Large intestine (tissue), 3 donors: ENCODE measurements around the gene LRFN3. TPM values are rescaled to one million over a fixed set of nuclear protein-coding genes. Genes with fewer than 3 reads are reported as not detected.
"Not testable (repeated sequence)": the region's sequence is repeated elsewhere in the genome, so short reads cannot be mapped to it uniquely, and the experiment has no call there.

Experiments
- DNase-seq, 2 donors: peaks; one replicate each; pipeline versions ENCODE4 v3.0.0 to v3.0.0-alpha.2; 2013
- H3K27ac ChIP-seq: one replicate; pipeline ENCODE4 v1.5.1; 2013; ENCODE audit warnings: low read length
- H3K27me3 ChIP-seq: 2 replicates; pipeline ENCODE4 v1.6.1; 2013; ENCODE audit warnings: low read length; ENCODE audit not compliant: control insufficient read depth, insufficient read depth
- H3K36me3 ChIP-seq: 2 replicates; pipeline ENCODE4 v1.6.1; 2013; ENCODE audit warnings: low read length; ENCODE audit not compliant: control insufficient read depth, insufficient read depth
- H3K4me1 ChIP-seq: one replicate; pipeline ENCODE4 v1.6.1; 2013; ENCODE audit warnings: low read length; ENCODE audit not compliant: control insufficient read depth, insufficient read depth
- H3K4me3 ChIP-seq: one replicate; pipeline ENCODE4 v1.5.1; 2013; ENCODE audit warnings: low read length
- H3K9me3 ChIP-seq: one replicate; pipeline ENCODE4 v1.6.1; 2013; ENCODE audit warnings: mild to moderate bottlenecking, low read depth, low read length, moderate library complexity; ENCODE audit not compliant: control insufficient read depth
- WGBS: methylation state at CpG from one replicate; pipeline ENCODE4 v1.1.5; 2013; ENCODE audit warnings: low lambda C conversion rate; ENCODE audit not compliant: insufficient coverage; 5-methylcytosine and 5-hydroxymethylcytosine counted together
- polyA plus RNA-seq: library from polyadenylated mRNA; unstranded; fragments of 120-200 nt; gene quantifications from one replicate; pipeline ENCODE4 v1.2.1, GENCODE V29; 2013

The LRFN3 gene
- polyA plus RNA-seq, 1 donor: 10.7 TPM

DNA sequence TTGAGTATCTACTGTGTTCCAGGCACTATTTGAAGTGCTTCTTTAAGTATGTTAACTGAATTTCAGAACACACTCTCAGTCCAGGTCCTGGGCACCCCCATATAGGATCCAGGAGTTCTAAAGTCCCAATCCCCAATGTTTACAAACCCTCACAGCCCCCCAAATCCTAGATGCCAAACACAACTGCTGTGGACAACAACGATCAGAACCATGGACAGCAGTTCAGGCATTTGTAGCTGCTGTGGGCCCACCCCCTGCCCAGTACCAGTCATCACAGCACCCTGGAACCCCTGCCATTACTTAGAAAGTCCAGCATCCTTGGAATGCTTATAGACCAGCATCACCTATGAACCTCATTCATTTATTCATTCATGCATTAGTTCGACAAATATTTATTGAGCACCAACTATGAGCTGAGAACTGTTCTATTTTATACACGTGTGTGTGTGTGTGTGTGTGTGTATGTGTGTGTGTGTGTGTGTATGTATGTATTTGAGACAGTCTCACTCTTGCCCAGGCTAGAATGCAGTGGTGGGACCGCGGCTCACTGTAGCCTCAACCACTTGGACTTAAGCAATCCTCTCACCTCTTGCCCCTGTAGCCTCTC, 39.5 kb downstream of the LRFN3 start:
- Histone ChIP-seq H3K4me3 (no peak overlapping the region), H3K9me3 (no peaks in the 10 kb centered on the region), H3K27me3 (peaks cover 8% of the 10 kb centered on the region), H3K4me1 (no peaks in the 10 kb centered on the region), H3K27ac (no peak overlapping the region), H3K36me3 (no peaks in the 10 kb centered on the region)
- no peak for DNase-seq
- 20% methylated on average over 1 of the region's 5 CpGs for WGBS

DNA sequence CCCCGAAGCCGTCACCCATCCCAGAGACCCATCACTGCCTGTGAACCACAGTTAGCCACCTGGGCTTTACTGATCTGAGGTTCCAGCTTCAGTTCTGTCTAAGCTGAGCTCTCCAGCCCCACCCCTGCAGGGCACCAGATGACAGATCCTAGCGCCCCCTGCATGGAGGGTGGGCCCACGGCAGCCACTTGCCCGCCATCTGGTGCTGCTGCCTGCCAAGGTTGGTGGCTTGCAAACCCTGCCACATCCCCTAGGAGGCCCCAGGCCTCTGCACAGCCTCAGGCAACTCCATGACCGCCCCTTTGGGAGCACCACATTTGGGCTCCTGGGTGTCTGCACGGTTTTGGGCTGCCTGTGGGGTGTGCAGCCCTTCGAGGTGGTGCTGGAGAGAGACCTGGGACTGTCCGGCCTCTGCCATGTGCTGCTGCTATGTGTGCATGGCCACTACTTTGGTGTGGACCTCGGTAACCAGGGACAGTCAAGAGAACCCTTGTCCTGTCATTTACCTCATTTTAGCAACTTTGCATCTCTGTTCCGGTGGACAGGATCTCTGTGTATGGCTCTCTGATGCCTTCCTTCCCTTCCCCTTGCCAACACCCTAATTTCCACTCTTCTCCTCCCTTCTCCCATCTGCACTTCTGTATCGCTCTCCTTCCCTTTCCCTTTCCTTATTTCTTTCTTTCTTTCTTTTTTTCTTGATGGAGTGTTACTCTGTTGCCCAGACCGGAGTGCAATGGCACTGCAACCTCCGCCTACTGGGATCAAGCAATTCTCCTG, 41.5 kb downstream of the LRFN3 start:
- H3K27me3 ChIP-seq: peaks cover 8% of the 10 kb centered on the region
- no peak overlapping the region for H3K27ac ChIP-seq
- no peaks in the 10 kb centered on the region for H3K36me3 ChIP-seq
- WGBS: 92% methylated on average over 3 of the region's 14 CpGs
- no peak overlapping the region for H3K4me3 ChIP-seq
- DNase-seq: no peak
- H3K4me1 ChIP-seq: no peaks in the 10 kb centered on the region
- H3K9me3 ChIP-seq: no peaks in the 10 kb centered on the region

DNA sequence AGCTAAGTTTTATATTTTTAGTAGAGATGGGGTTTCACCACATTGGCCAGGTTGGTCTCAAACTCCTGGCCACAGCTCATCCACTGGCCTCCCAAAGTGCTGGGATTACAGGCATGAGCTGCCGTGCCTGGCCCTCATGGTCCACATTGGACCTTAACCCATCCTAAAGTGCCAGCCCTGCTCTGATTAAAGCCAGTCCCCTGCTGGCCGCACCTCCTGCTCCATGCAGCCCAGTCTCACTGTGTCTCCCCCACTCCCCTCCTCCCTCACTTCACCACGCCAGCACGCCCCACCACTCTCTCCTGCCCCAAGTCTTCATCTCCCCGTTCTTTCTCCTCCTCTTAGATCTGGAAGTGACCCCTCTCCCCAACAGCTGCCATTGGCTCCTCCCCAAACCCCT, 42.1 kb downstream of the LRFN3 start:
- no peaks in the 10 kb centered on the region for H3K9me3 ChIP-seq
- DNase-seq: no peak
- no peaks in the 10 kb centered on the region for H3K36me3 ChIP-seq
- H3K27ac ChIP-seq: no peak overlapping the region
- no CpG with 5 or more reads among the region's 5 CpGs for WGBS
- no peak overlapping the region for H3K4me3 ChIP-seq
- peaks cover 8% of the 10 kb centered on the region for H3K27me3 ChIP-seq
- H3K4me1 ChIP-seq: no peaks in the 10 kb centered on the region

DNA sequence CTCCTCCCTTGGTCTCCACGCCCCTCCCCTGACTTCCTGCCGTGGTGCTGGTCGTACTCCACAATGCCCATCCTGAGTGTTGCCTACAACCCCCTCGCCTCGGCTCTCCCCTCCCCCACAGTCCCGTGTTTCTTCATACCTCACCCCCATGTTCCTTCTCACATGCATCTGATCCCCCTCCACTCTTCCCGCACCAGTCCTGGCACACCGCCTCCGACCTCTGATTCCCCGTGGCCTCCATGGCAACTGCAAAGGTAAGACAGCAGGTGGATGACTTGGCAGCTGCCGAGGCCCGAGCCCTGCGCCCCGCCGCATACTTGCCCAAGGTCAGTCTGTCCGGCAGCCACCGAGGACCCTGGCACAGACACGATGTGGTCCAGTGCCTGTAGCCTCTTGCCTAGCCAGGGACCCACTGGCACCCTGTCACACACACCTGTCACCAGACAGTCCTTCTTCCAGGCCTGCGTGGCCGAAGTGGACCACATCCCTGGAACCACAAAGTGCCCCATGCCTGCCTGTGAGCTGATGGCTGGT, 42.7 kb downstream of the LRFN3 start:
- Histone ChIP-seq H3K4me1 (no peaks in the 10 kb centered on the region), H3K36me3 (no peaks in the 10 kb centered on the region), H3K27ac (no peak overlapping the region), H3K27me3 (peaks cover 8% of the 10 kb centered on the region), H3K4me3 (no peak overlapping the region), H3K9me3 (no peaks in the 10 kb centered on the region)
- no peak for DNase-seq
- 36% methylated on average over 3 of the region's 20 CpGs for WGBS

DNA sequence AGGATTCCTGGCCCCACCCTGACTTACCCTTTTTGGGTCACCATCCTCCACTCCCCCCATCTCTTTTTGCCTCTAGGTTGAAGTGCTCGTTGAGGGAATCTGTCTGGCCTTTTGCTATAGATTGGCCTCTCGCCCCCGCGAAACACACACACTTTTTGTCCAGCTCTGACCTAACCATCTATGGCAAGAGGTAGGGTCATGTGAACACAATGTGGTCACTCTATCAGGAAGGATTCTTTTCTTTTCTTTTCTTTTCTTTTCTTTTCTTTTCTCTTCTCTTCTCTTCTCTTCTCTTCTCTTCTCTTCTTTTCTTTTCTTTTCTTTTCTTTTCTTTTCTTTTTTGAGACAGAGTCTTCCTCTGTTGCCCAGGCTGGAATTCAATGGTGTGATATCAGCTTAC, 44.8 kb downstream of the LRFN3 start:
- not testable (repeated sequence) for H3K4me1 ChIP-seq, H3K36me3 ChIP-seq, H3K27ac ChIP-seq, H3K4me3 ChIP-seq, H3K9me3 ChIP-seq, DNase-seq
- peaks cover 24% of the 10 kb centered on the region for H3K27me3 ChIP-seq
- WGBS: 88% methylated on average over 3 of the region's 4 CpGs

DNA sequence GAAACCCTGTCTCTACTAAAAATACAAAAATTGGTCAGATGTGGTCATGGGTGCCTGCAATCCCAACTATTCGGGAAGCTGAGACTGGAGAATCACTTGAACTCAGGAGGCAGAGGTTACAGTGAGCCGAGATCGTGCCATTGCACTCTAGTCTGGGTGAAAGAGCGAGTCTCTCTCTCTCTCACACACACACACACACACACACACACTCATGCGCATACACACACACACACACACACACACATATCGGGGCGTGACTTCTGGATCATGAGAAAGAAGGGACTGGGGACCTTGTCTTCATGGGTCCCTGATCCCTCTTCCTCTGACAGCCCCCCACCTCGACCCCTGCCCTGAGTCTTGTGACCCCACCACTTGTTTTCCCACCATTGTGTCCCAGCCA, 47.0 kb downstream of the LRFN3 start:
- H3K4me3 ChIP-seq: no peak overlapping the region
- no CpG with 5 or more reads among the region's 8 CpGs for WGBS
- no peak overlapping the region for H3K27ac ChIP-seq
- no peak for DNase-seq
- no peaks in the 10 kb centered on the region for H3K4me1 ChIP-seq
- H3K36me3 ChIP-seq: no peaks in the 10 kb centered on the region
- no peaks in the 10 kb centered on the region for H3K9me3 ChIP-seq
- H3K27me3 ChIP-seq: peaks cover 44% of the 10 kb centered on the region

DNA sequence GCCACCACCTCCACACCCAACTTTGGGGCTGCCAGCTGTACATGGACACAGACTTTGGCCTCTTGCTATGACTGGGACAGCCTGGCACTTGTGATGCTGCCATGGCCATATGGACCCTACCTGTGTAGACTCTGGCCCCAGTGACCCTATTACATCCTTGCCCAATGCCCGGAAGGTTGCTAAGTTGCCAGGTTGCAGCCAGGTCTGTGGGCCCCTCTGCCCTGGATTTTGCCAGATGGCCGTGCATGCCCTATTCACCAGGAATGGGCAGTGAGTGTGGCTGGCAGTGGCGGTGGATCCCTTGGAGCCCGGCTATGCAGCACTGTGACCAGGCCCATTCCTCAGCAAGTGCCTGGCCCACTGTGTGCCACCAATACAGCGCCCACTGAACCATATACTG, 49.9 kb downstream of the LRFN3 start:
- Histone ChIP-seq H3K27me3 (peaks cover 50% of the 10 kb centered on the region), H3K4me1 (no peaks in the 10 kb centered on the region), H3K4me3 (no peak overlapping the region), H3K27ac (no peak overlapping the region), H3K9me3 (no peaks in the 10 kb centered on the region), H3K36me3 (no peaks in the 10 kb centered on the region)
- WGBS: no CpG with 5 or more reads among the region's 5 CpGs
- no peak for DNase-seq

DNA sequence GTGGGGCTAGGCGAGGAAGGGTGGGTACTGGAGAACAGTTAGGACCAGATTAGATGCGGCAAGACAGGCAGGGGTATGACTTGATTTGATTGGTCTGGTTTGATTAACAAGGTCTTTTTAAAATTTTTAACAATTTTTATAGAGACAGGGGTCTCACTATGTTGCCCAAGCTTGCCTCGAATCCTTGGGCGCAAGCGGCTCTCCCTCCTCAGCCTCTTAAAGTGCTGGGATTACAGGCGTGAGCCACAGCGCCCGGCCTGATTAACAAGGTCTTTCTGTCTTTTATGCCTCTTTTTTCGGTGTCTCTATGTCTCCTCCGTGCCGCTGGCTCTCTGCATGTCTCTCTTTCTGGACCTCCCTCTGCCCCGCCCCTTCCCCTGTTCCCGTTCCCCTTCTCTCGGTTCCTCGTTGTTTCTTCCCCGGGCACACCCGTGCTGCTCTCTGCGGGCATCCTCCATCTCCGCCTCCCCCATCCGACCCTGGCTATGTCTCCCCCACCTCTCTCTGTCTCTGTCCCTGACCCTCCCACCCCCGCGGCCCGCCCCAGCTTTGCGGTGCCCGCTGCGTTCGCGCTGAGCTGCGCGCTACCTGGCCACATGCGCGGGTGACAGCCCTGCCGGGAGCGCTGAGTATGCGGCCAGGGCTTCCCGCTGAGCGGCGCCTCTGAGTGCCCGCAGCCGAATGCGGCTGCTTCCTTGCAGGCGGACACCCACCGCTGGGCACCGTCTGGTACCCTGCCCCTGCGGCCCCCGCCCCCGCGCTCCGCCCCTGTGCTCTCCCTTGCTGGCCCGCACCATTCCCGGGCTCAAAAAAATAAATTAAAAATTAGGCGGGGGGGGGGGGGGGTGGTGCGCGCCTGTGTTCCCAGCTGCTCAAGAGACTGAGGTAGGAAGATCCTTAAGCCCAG, 50.7 kb downstream of the LRFN3 start:
- no CpG with 5 or more reads among the region's 54 CpGs for WGBS
- H3K27me3 ChIP-seq: peaks cover 50% of the 10 kb centered on the region
- no peak overlapping the region for H3K27ac ChIP-seq
- H3K4me1 ChIP-seq: no peaks in the 10 kb centered on the region
- no peak overlapping the region for H3K4me3 ChIP-seq
- no peaks in the 10 kb centered on the region for H3K36me3 ChIP-seq
- no peak for DNase-seq
- no peaks in the 10 kb centered on the region for H3K9me3 ChIP-seq

DNA sequence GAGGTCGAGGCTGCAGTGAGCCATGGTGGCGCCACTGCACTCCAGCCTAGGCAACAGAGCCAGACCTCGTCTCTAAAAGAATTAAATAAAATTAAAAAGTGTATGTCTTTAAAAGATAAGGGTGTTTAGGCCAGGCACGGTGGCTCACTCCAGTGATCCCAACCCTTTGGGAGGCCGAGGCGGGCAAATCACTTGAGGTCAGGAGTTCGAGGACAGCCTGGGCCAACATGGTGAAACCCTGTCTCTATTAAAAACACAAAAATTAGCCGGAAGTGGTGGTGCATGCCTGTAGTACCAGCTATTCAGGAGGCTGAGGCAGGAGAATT, 51.4 kb downstream of the LRFN3 start:
- Histone ChIP-seq H3K36me3 (no peaks in the 10 kb centered on the region), H3K27ac (no peak overlapping the region), H3K4me3 (no peak overlapping the region), H3K27me3 (peaks cover 50% of the 10 kb centered on the region), H3K4me1 (no peaks in the 10 kb centered on the region), H3K9me3 (no peaks in the 10 kb centered on the region)
- 60% methylated on average over 1 of the region's 8 CpGs for WGBS
- no peak for DNase-seq

DNA sequence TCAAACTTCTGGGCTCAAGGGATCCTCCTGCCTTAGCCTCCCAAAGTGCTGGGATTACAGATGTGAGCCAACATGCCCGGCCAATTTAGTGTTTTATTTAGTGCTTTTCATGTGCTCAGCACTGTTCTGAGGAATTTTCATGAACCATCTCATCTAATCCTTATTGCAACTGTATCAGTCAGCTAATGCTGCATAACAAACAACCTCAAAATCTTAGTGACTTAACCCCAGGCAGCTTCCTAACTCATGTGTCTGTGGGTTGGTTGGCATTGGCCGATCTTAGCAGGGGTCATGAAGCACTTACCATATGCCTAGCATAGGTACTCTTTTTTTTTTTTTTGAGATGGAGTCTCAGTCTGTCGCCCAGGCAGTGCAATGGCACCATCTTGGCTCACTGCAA, 52.6 kb downstream of the LRFN3 start:
- Histone ChIP-seq H3K4me3 (no peak overlapping the region), H3K27me3 (peaks cover 47% of the 10 kb centered on the region), H3K27ac (no peak overlapping the region), H3K9me3 (no peaks in the 10 kb centered on the region), H3K36me3 (no peaks in the 10 kb centered on the region), H3K4me1 (no peaks in the 10 kb centered on the region)
- no CpG with 5 or more reads among the region's 3 CpGs for WGBS
- DNase-seq: no peak
